Spleen (tissue), 7 donors: ENCODE data around the gene LRRD1.

Experiments
- POLR2AphosphoS5 ChIP-seq, 3 donors: sonication (generic); formaldehyde crosslinking; IDR thresholded peaks; one replicate each; pipeline ENCODE4 v1.5.1; 2017; ENCODE audit warnings: antibody characterized with exemption in 3 of 3
- TF ChIP-seq, protein P1 (sequence below), 11 experiments: fragments of 200-600 bp in 7 of 11; fragments of 450-650 bp in 4 of 11; sonication (generic) in 4 of 11; IDR thresholded peaks in 8 of 11; conservative IDR thresholded peaks in 3 of 11; 1 replicate in 7 of 11; 2 replicates in 4 of 11; pipeline versions ENCODE4 v1.4.0 to v1.8.0; 2016 to 2021; ENCODE audit warnings: antibody characterized with exemption in 11 of 11, inconsistent platforms in 4 of 11, mild to moderate bottlenecking in 1 of 11
- donor health status: DM: no; HTN: no; CAD: no; lungs with moderate emphysema.
- donor health status: DM: no; HTN: no; CAD: no.
- donor health status: DM: no; HTN: no; CAD: no.

DNA sequence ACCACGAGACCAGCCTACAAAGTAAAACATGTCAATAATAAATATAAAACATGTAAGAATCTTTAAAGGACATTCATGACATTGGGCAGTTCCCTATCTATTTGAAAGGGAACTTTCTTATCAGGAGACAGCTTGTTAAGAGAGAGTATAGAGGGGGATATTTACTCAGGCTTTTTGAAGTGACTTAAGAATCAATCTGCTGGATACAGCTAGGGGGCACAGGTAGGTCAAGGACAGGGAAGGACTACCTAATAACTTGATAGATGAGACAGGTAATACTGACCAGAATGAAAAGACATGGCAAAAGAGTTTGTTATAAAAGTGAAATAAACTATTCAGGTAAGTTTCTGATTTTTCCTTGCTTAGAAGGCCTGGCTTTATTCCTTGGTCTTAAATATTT, 21.8 kb upstream of the LRRD1 start:
- TF ChIP-seq, protein P1, sequence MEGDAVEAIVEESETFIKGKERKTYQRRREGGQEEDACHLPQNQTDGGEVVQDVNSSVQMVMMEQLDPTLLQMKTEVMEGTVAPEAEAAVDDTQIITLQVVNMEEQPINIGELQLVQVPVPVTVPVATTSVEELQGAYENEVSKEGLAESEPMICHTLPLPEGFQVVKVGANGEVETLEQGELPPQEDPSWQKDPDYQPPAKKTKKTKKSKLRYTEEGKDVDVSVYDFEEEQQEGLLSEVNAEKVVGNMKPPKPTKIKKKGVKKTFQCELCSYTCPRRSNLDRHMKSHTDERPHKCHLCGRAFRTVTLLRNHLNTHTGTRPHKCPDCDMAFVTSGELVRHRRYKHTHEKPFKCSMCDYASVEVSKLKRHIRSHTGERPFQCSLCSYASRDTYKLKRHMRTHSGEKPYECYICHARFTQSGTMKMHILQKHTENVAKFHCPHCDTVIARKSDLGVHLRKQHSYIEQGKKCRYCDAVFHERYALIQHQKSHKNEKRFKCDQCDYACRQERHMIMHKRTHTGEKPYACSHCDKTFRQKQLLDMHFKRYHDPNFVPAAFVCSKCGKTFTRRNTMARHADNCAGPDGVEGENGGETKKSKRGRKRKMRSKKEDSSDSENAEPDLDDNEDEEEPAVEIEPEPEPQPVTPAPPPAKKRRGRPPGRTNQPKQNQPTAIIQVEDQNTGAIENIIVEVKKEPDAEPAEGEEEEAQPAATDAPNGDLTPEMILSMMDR (IDR thresholded peaks at IDR 0.05 in 8 of 11, conservative IDR thresholded peaks at IDR 0.05 in 3 of 11) = no peak
- no peak for TF ChIP-seq POLR2AphosphoS5 (IDR thresholded peaks at IDR 0.05)
